Activated CD4-positive, alpha-beta T cell treated with anti-CD3 and anti-CD28 coated beads, Interleukin-2, amount 50 U/mL, for 1 hour (primary cell): Measurements from ENCODE around the gene COPRS.

Experiments used
- DNase-seq: peaks from one replicate; pipeline ENCODE4 v3.0.0-alpha.2; 2020

Gene COPRS

GRCh38 chr17:31858642-31859486 lies at the start of gene COPRS:
Gene COPRS, minus strand, starts transcription at chr17:31859244. Its CDS starts 45 bp downstream, at chr17:31859199.
- peak; percentile 79 for DNase-seq

- no peak for DNase-seq
Measured at GRCh38 chr17:31908386-31908785, 49.3 kb upstream of the COPRS start.

GRCh38 chr17:31907342-31907962 lies 48.4 kb upstream of the COPRS start:
- DNase-seq, result no peak

- DNase-seq, result no peak
Measured at GRCh38 chr17:31903401-31903800, 44.4 kb upstream of the COPRS start.

- no peak for DNase-seq
Measured at GRCh38 chr17:31902693-31903092, 43.6 kb upstream of the COPRS start.

- DNase-seq, result no peak
Measured at GRCh38 chr17:31900877-31901276, 41.8 kb upstream of the COPRS start.

- DNase-seq, result no peak
Measured at GRCh38 chr17:31888124-31888523, 29.1 kb upstream of the COPRS start.

- DNase-seq, result no peak
Measured at GRCh38 chr17:31882571-31882970, 23.5 kb upstream of the COPRS start.

- no peak for DNase-seq
Measured at GRCh38 chr17:31880311-31880710, 21.3 kb upstream of the COPRS start.

GRCh38 chr17:31878703-31879073 lies 19.6 kb upstream of the COPRS start:
- no peak for DNase-seq

- DNase-seq, result no peak
Measured at GRCh38 chr17:31877911-31878702, 19.1 kb upstream of the COPRS start.

- no peak for DNase-seq
Measured at GRCh38 chr17:31877341-31877740, 18.3 kb upstream of the COPRS start.

- DNase-seq, result no peak
Measured at GRCh38 chr17:31875081-31875480, 16.0 kb upstream of the COPRS start.

- DNase-seq, result no peak
Measured at GRCh38 chr17:31869797-31870568, 10.9 kb upstream of the COPRS start.

GRCh38 chr17:31869031-31869430 lies 10.0 kb upstream of the COPRS start:
- DNase-seq, result no peak

- no peak for DNase-seq
Measured at GRCh38 chr17:31859487-31860008, 504 bp upstream of the COPRS start.

- DNase-seq, result no peak
Measured at GRCh38 chr17:31857920-31858641, 963 bp downstream of the COPRS start.

GRCh38 chr17:31856750-31857149 lies 2.3 kb downstream of the COPRS start:
- no peak for DNase-seq

- DNase-seq, result no peak
Measured at GRCh38 chr17:31854672-31855071, 4.4 kb downstream of the COPRS start.

- DNase-seq, result no peak
Measured at GRCh38 chr17:31853911-31854470, 5.1 kb downstream of the COPRS start.

- no peak for DNase-seq
Measured at GRCh38 chr17:31845291-31845690, 13.8 kb downstream of the COPRS start.
